ENCODE results near the gene GPX3.

GPX3 gene

DNA sequence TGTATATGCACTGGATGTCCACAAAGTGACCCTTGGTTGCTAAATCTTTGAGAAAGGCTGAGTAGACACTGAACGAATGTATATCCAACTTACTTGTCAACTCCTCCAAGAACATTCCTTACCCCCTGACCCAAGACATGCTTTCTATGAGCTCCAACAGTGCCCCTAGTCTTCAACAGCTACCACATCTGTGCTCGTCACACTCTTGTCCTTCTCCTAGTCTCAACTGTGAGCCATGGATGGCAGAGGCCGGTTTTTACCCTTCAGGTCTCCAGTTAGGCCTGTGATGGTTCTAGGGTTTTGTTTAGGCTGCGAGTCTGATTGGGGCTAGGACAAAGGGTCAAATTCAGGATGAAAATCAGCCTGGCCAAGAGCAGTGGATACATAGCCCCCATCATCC is 19.0 kb upstream of the GPX3 start:
- Histone ChIP-seq H2AK5ac (ENCODE audit: low read depth, low read length) (no peak overlapping the region), H3K9ac (ENCODE audit: low read depth, low read length, poor library complexity) (no peak overlapping the region)

DNA sequence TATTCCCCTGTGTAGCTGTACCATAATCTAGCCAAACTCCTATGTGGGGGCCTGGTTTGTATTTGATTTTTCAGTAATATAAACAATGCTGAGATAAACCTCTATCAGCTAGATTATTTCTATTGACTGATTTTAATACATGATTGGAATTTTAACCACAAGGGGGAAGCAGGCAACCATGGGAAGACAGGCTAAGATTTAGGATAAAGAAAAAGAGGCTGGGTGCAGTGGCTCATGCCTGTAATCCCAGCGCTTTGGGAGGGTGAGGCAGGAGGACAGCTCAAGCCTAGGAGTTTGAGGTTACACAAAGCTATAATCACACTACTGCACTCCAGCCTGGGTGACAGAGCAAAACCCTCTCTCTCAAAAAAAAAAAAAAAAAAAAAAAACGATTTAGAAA is 18.1 kb upstream of the GPX3 start:
- H3K79me1 ChIP-seq (ENCODE audit: low read depth, low read length), result no peaks in the 10 kb centered on the region
- no CpG with 5 or more reads among the region's 2 CpGs for WGBS, 2 donors (ENCODE audit: extremely low coverage in 2 of 2, insufficient read length in 2 of 2, insufficient replicate concordance in 1 of 2)
- H2BK5ac ChIP-seq (ENCODE audit: low read length), result no peak overlapping the region
- peaks cover 0 to 4% of the 10 kb centered on the region in 2 donors for H3K4me1 ChIP-seq (ENCODE audit: control insufficient read depth in 2 of 2, insufficient read depth in 1 of 2, low read depth in 1 of 2, low read length in 2 of 2)
- no peaks in the 10 kb centered on the region for H3K36me3 ChIP-seq (replicated peaks in 1 of 2; ENCODE audit: control insufficient read depth in 2 of 2, insufficient read depth in 2 of 2, low read length in 2 of 2)
- no peak overlapping the region for H2AFZ ChIP-seq (ENCODE audit: low read length)
- no peak overlapping the region for H2BK120ac ChIP-seq (ENCODE audit: low read depth, low read length)
- no peak overlapping the region for H3K4ac ChIP-seq (ENCODE audit: low read length)
- H2BK15ac ChIP-seq (ENCODE audit: low read length), result no peak overlapping the region
- H3K9ac ChIP-seq (ENCODE audit: low read depth, low read length, poor library complexity), result no peak overlapping the region
- no peak overlapping the region for H4K91ac ChIP-seq (ENCODE audit: low read depth, low read length, poor library complexity)
- H3K23ac ChIP-seq (ENCODE audit: low read depth, low read length, poor library complexity), result no peak overlapping the region
- H3K4me3 ChIP-seq (ENCODE audit: low read length in 2 of 2), result no peak overlapping the region
- H3K18ac ChIP-seq (ENCODE audit: low read length), result no peak overlapping the region
- no peak for DNase-seq (ENCODE audit: low spot score)
- no peak overlapping the region for H3K4me2 ChIP-seq (ENCODE audit: insufficient read depth, low read length, poor library complexity, severe bottlenecking)
- no peak overlapping the region for H3K14ac ChIP-seq (ENCODE audit: low read length)
- no peak overlapping the region for H3K27ac ChIP-seq (replicated peaks; ENCODE audit: low read length)
- no peak overlapping the region for H2AK5ac ChIP-seq (ENCODE audit: low read depth, low read length)
- no peaks in the 10 kb centered on the region for H3K9me3 ChIP-seq (replicated peaks in 1 of 2; ENCODE audit: control insufficient read depth in 2 of 2, insufficient read depth in 1 of 2, low read depth in 1 of 2, low read length in 2 of 2)
- H4K8ac ChIP-seq (ENCODE audit: low read depth, low read length), result no peak overlapping the region
- peaks cover 0 to 4% (median 0%) of the 10 kb centered on the region in 3 experiments for H3K27me3 ChIP-seq (ENCODE audit: control insufficient read depth in 3 of 3, insufficient read depth in 3 of 3, low read depth in 1 of 3, low read length in 3 of 3)
- no peak overlapping the region for H2BK12ac ChIP-seq (ENCODE audit: low read length)

More for the DNA sequence above, 19.0 kb upstream of the GPX3 start:
- peaks cover 0 to 4% of the 10 kb centered on the region in 2 donors for H3K4me1 ChIP-seq (ENCODE audit: control insufficient read depth in 2 of 2, insufficient read depth in 1 of 2, low read depth in 1 of 2, low read length in 2 of 2)
- H3K9me3 ChIP-seq (replicated peaks in 1 of 2; ENCODE audit: control insufficient read depth in 2 of 2, insufficient read depth in 1 of 2, low read depth in 1 of 2, low read length in 2 of 2), result no peaks in the 10 kb centered on the region
- H4K8ac ChIP-seq (ENCODE audit: low read depth, low read length), result no peak overlapping the region
- no peak overlapping the region for H2BK5ac ChIP-seq (ENCODE audit: low read length)
- no peak for DNase-seq (ENCODE audit: low spot score)
- H3K79me1 ChIP-seq (ENCODE audit: low read depth, low read length), result no peaks in the 10 kb centered on the region
- no CpG with 5 or more reads among the region's 4 CpGs for whole genome bisulfite sequencing, 2 donors (ENCODE audit: extremely low coverage in 2 of 2, insufficient read length in 2 of 2, insufficient replicate concordance in 1 of 2)
- peaks cover 0 to 4% (median 0%) of the 10 kb centered on the region in 3 experiments for H3K27me3 ChIP-seq (ENCODE audit: control insufficient read depth in 3 of 3, insufficient read depth in 3 of 3, low read depth in 1 of 3, low read length in 3 of 3)
- no peak overlapping the region for H4K91ac ChIP-seq (ENCODE audit: low read depth, low read length, poor library complexity)
- H3K4me3 ChIP-seq (ENCODE audit: low read length in 2 of 2), result no peak overlapping the region
- no peak overlapping the region for H3K4ac ChIP-seq (ENCODE audit: low read length)
- no peaks in the 10 kb centered on the region for H3K36me3 ChIP-seq (replicated peaks in 1 of 2; ENCODE audit: control insufficient read depth in 2 of 2, insufficient read depth in 2 of 2, low read length in 2 of 2)
- H2BK120ac ChIP-seq (ENCODE audit: low read depth, low read length), result no peak overlapping the region
- H2AFZ ChIP-seq (ENCODE audit: low read length), result no peak overlapping the region
- no peak overlapping the region for H3K14ac ChIP-seq (ENCODE audit: low read length)
- no peak overlapping the region for H3K18ac ChIP-seq (ENCODE audit: low read length)
- no peak overlapping the region for H2BK15ac ChIP-seq (ENCODE audit: low read length)
- H3K27ac ChIP-seq (replicated peaks; ENCODE audit: low read length), result no peak overlapping the region
- no peak overlapping the region for H2BK12ac ChIP-seq (ENCODE audit: low read length)
- no peak overlapping the region for H3K23ac ChIP-seq (ENCODE audit: low read depth, low read length, poor library complexity)
- no peak overlapping the region for H3K4me2 ChIP-seq (ENCODE audit: insufficient read depth, low read length, poor library complexity, severe bottlenecking)

DNA sequence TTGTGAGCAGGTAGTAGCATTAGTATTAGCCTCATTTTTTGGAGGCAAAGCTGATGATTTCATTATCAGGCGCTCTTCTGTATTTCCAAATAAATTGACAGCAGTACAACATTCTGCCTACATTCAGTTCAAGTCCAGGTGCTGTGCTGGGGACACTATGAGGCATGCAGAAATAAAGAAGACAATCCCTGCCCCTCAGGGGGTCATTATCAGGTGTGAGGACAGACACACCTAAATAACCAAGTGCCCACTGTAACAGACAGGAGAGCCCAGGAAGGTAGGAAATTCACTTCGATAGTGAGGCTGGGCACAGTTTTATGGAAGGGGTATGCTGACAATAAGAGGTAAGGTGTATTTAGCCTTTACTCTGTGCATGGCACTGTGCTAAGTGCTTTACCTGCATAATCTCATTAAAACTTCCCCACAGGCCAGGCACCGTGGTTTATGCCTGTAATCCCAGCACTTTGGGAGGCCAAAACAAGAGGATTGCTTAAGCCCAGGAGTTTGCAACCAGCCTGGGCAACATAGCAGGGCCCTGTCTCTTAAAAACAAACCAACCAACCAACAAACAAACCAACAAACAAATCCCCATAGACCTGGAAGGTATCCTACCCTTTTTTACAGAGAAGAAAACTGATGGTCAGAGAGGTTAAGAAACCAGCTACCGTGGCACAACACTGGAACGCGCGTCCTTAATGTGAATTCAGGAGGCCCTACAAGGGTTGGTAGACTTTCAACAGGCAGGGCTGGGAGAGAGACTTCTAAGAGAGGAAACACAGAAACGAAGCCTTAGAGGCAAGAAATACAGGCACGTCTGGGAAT is 17.5 kb upstream of the GPX3 start:
- WGBS, 2 donors (ENCODE audit: extremely low coverage in 2 of 2, insufficient read length in 2 of 2, insufficient replicate concordance in 1 of 2), result no CpG with 5 or more reads among the region's 9 CpGs
- no peak overlapping the region for H2BK12ac ChIP-seq (ENCODE audit: low read length)
- no peak overlapping the region for H3K4ac ChIP-seq (ENCODE audit: low read length)
- no peak overlapping the region for H4K91ac ChIP-seq (ENCODE audit: low read depth, low read length, poor library complexity)
- H3K27me3 ChIP-seq (ENCODE audit: control insufficient read depth in 3 of 3, insufficient read depth in 3 of 3, low read depth in 1 of 3, low read length in 3 of 3), result peaks cover 0 to 4% (median 0%) of the 10 kb centered on the region in 3 experiments
- H3K4me3 ChIP-seq (ENCODE audit: low read length in 2 of 2), result no peak overlapping the region
- H2BK5ac ChIP-seq (ENCODE audit: low read length), result no peak overlapping the region
- no peak overlapping the region for H2BK15ac ChIP-seq (ENCODE audit: low read length)
- H3K9me3 ChIP-seq (replicated peaks in 1 of 2; ENCODE audit: control insufficient read depth in 2 of 2, insufficient read depth in 1 of 2, low read depth in 1 of 2, low read length in 2 of 2), result no peaks in the 10 kb centered on the region
- H2AK5ac ChIP-seq (ENCODE audit: low read depth, low read length), result no peak overlapping the region
- H2BK120ac ChIP-seq (ENCODE audit: low read depth, low read length), result no peak overlapping the region
- no peak overlapping the region for H3K4me2 ChIP-seq (ENCODE audit: insufficient read depth, low read length, poor library complexity, severe bottlenecking)
- DNase-seq (ENCODE audit: low spot score), result no peak
- H3K36me3 ChIP-seq (replicated peaks in 1 of 2; ENCODE audit: control insufficient read depth in 2 of 2, insufficient read depth in 2 of 2, low read length in 2 of 2), result no peaks in the 10 kb centered on the region
- H3K14ac ChIP-seq (ENCODE audit: low read length), result no peak overlapping the region
- H3K4me1 ChIP-seq (ENCODE audit: control insufficient read depth in 2 of 2, insufficient read depth in 1 of 2, low read depth in 1 of 2, low read length in 2 of 2), result peaks cover 0 to 4% of the 10 kb centered on the region in 2 donors
- H4K8ac ChIP-seq (ENCODE audit: low read depth, low read length), result no peak overlapping the region
- H3K18ac ChIP-seq (ENCODE audit: low read length), result no peak overlapping the region
- no peak overlapping the region for H3K23ac ChIP-seq (ENCODE audit: low read depth, low read length, poor library complexity)
- H3K9ac ChIP-seq (ENCODE audit: low read depth, low read length, poor library complexity), result no peak overlapping the region
- H2AFZ ChIP-seq (ENCODE audit: low read length), result no peak overlapping the region
- H3K27ac ChIP-seq (replicated peaks; ENCODE audit: low read length), result peak overlapping the region; percentile 4
- H3K79me1 ChIP-seq (ENCODE audit: low read depth, low read length), result no peaks in the 10 kb centered on the region

DNA sequence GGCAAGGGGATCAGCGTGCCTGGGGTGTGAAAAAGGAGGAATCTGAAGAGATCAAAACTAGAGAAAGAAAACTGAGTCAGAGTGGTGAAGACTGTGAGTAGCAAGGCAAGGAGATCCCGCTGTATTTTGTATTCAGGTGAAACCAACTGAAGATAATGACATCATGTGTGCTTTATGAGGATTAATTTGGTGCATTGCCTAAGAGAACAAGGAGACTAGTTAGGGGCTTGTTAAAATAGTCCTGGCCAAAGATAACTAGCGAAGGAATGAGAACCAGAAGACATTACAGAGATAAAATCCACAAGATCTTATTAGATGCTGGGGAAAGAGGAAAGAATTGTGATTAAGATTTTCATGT is 16.9 kb upstream of the GPX3 start:
- Histone ChIP-seq H3K4me1 (ENCODE audit: control insufficient read depth in 2 of 2, insufficient read depth in 1 of 2, low read depth in 1 of 2, low read length in 2 of 2) (peaks cover 0 to 4% of the 10 kb centered on the region in 2 donors), H2AFZ (ENCODE audit: low read length) (no peak overlapping the region), H3K4me3 (ENCODE audit: low read length in 2 of 2) (no peak overlapping the region), H2BK5ac (ENCODE audit: low read length) (no peak overlapping the region), H4K91ac (ENCODE audit: low read depth, low read length, poor library complexity) (no peak overlapping the region), H3K14ac (ENCODE audit: low read length) (no peak overlapping the region), H2BK120ac (ENCODE audit: low read depth, low read length) (no peak overlapping the region), H2AK5ac (ENCODE audit: low read depth, low read length) (no peak overlapping the region), H4K8ac (ENCODE audit: low read depth, low read length) (no peak overlapping the region), H3K79me1 (ENCODE audit: low read depth, low read length) (no peaks in the 10 kb centered on the region), H3K23ac (ENCODE audit: low read depth, low read length, poor library complexity) (no peak overlapping the region), H3K4ac (ENCODE audit: low read length) (no peak overlapping the region), H2BK12ac (ENCODE audit: low read length) (no peak overlapping the region), H3K4me2 (ENCODE audit: insufficient read depth, low read length, poor library complexity, severe bottlenecking) (no peak overlapping the region), H3K36me3 (replicated peaks in 1 of 2; ENCODE audit: control insufficient read depth in 2 of 2, insufficient read depth in 2 of 2, low read length in 2 of 2) (no peaks in the 10 kb centered on the region), H3K27ac (replicated peaks; ENCODE audit: low read length) (peak overlapping the region; percentile 4), H2BK15ac (ENCODE audit: low read length) (no peak overlapping the region), H3K9ac (ENCODE audit: low read depth, low read length, poor library complexity) (no peak overlapping the region), H3K18ac (ENCODE audit: low read length) (no peak overlapping the region), H3K27me3 (ENCODE audit: control insufficient read depth in 3 of 3, insufficient read depth in 3 of 3, low read depth in 1 of 3, low read length in 3 of 3) (peaks cover 0 to 4% (median 0%) of the 10 kb centered on the region in 3 experiments), H3K9me3 (replicated peaks in 1 of 2; ENCODE audit: control insufficient read depth in 2 of 2, insufficient read depth in 1 of 2, low read depth in 1 of 2, low read length in 2 of 2) (no peaks in the 10 kb centered on the region)
- DNase-seq (ENCODE audit: low spot score), result no peak
- WGBS, 2 donors (ENCODE audit: extremely low coverage in 2 of 2, insufficient read length in 2 of 2, insufficient replicate concordance in 1 of 2), result no CpG with 5 or more reads among the region's 3 CpGs
